Measurements from ENCODE around the gene ARL6IP1. TPM values are rescaled to one million over a fixed set of nuclear protein-coding genes. Genes with fewer than 3 reads are reported as not detected.

The ARL6IP1 gene
- total and polyA plus RNA-seq, 2 of the 13 experiments (the other 11 are each of a cell fraction or from before 2014, with no cell fraction given): 263 to 373 TPM

GRCh38 chr16:18801145-18801972 lies at the start of gene ARL6IP1 (continued):
- no peak; the same call in 1 of the 2 replicates for TF ChIP-seq PRMT3 (CRISPR knock-in tag; IDR thresholded peaks at IDR 0.05; ENCODE audit: borderline replicate concordance, low read depth)
- TF ChIP-seq ZNF430 (CRISPR knock-in tag; IDR thresholded peaks at IDR 0.05): peak; percentile 98
- TF ChIP-seq KLF16 (CRISPR knock-in tag; IDR thresholded peaks at IDR 0.05): peak; percentile 86 to 98; a peak in 3 of 4 replicates
- TF ChIP-seq SP4 (CRISPR knock-in tag; IDR thresholded peaks at IDR 0.05): peak; percentile 99
- TF ChIP-seq RERE (CRISPR knock-in tag; IDR thresholded peaks at IDR 0.05; ENCODE audit: low read depth): peak; percentile 77; the same call in 1 of the 2 replicates
- TF ChIP-seq ZNF556 (CRISPR knock-in tag; IDR thresholded peaks at IDR 0.05; ENCODE audit: borderline replicate concordance): peak; percentile 100
- TF ChIP-seq SP5 (CRISPR knock-in tag; IDR thresholded peaks at IDR 0.05; ENCODE audit: borderline replicate concordance, low read depth): peak; percentile 88; the same call in 1 of the 2 replicates
- peak; percentile 98 for TF ChIP-seq GATA4 (IDR thresholded peaks at IDR 0.05; ENCODE audit: borderline replicate concordance, low read depth)
- TF ChIP-seq ZNF574 (CRISPR knock-in tag; IDR thresholded peaks at IDR 0.05): peak; percentile 99
- TF ChIP-seq ZNF703 (CRISPR knock-in tag; IDR thresholded peaks at IDR 0.05; ENCODE audit: borderline replicate concordance): peak; percentile 55; the same call in 1 of the 2 replicates
- TF ChIP-seq ZBTB42 (CRISPR knock-in tag; IDR thresholded peaks at IDR 0.05): peak; percentile 97
- peak; percentile 96 for TF ChIP-seq ZFP41 (CRISPR knock-in tag; IDR thresholded peaks at IDR 0.05; ENCODE audit: borderline replicate concordance)
